GM04503 (cell line): Measurements from ENCODE around the gene S100A9.
"Not testable (repeated sequence)": the region's sequence is repeated elsewhere in the genome, so short reads cannot be mapped to it uniquely, and the experiment has no call there.

Source experiments
- DNase-seq: peaks from one replicate; pipeline ENCODE4 v3.0.0-alpha.2; 2012; ENCODE audit warnings: low read depth

The S100A9 gene

DNA sequence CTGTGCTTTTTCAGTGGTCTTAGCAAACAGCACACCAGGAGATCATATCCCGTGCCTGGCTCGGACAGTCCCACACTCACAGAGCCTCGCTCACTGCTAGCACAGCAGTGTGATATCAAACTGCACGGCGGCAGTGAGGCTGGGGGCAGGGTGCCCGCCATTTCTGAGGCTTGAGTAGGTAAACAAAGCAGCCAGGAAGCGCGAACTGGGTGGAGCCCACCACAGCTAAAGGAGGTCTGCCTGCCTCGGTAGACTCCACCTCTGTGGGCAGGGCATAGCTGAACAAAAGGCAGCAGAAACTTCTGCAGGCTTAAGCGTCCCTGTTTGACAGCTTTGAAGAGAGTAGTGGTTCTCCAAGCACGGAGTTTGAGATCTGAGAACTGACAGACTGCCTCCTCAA is 49.6 kb downstream of the S100A9 start:
- not testable (repeated sequence) for DNase-seq
